Neural progenitor cell (in vitro differentiated cells): ENCODE results near the gene WDHD1.

Experiments
- EZH2 ChIP-seq: fragments of 200-600 bp; sonication (generic); IDR thresholded peaks from 2 replicates; pipeline ENCODE4 v1.6.1; 2017; ENCODE audit warnings: antibody characterized with exemption, mild to moderate bottlenecking, moderate library complexity
- EZH2phosphoT487 ChIP-seq: fragments of 200-600 bp; sonication (generic); IDR thresholded peaks from 2 replicates; pipeline ENCODE4 v1.6.1; 2017; ENCODE audit warnings: antibody characterized with exemption
- TF ChIP-seq, protein P1 (sequence below): fragments of 200-600 bp; sonication (generic); IDR thresholded peaks from 2 replicates; pipeline ENCODE4 v1.5.1; 2017; ENCODE audit warnings: antibody characterized with exemption, mild to moderate bottlenecking

DNA sequence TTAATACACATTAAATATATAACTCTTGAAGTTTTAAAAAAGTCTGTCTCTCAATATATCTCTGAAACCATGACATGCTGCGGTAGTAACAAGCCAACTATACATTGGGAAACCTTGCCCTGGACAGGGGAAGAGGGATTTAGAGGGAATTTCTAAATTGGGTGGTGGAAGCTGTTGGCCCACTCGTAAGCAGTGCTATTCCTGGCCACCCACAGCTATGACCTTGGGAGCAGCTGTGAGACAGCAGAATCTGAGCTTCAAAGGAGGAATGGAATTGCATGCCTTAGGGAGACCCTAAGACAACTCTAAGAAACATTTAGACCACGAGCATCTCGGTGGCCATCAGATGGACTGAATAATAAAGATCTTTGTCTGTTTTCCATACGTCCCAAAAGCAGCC lies 108.5 kb downstream of the WDHD1 start:
- TF ChIP-seq, protein P1, sequence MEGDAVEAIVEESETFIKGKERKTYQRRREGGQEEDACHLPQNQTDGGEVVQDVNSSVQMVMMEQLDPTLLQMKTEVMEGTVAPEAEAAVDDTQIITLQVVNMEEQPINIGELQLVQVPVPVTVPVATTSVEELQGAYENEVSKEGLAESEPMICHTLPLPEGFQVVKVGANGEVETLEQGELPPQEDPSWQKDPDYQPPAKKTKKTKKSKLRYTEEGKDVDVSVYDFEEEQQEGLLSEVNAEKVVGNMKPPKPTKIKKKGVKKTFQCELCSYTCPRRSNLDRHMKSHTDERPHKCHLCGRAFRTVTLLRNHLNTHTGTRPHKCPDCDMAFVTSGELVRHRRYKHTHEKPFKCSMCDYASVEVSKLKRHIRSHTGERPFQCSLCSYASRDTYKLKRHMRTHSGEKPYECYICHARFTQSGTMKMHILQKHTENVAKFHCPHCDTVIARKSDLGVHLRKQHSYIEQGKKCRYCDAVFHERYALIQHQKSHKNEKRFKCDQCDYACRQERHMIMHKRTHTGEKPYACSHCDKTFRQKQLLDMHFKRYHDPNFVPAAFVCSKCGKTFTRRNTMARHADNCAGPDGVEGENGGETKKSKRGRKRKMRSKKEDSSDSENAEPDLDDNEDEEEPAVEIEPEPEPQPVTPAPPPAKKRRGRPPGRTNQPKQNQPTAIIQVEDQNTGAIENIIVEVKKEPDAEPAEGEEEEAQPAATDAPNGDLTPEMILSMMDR, result no peak
- TF ChIP-seq EZH2, result no peak
- TF ChIP-seq EZH2phosphoT487, result no peak
